ENCODE results near the gene MACROD2. TPM values are rescaled to one million over a fixed set of nuclear protein-coding genes. Genes with fewer than 3 reads are reported as not detected.

The MACROD2 gene
- total RNA-seq, 1 donor from 2014 or later, result 2.4 TPM

DNA sequence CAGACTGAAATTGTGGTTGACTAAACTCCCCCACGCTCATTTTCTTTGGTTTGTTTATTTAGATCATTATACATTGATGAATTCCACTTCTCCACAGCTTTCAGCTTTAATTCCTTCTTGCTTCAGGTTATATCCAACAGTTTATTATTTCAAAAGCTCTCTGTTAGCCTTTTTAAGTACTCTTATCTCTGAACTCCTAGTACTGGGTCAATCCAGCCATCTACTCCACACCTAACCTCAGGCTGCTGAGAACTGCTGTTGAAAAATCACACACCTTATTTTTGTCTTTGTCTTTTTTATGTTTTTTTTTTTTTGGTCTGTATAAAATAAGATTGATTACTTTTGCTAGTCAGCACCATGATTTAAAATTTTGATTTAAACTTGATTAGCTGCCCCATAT, 309.2 kb downstream of the MACROD2 start:
- Histone ChIP-seq H3K79me2 (ENCODE audit: insufficient read depth, low read length) (no peaks in the 10 kb centered on the region), H3K4me1 (ENCODE audit: insufficient read depth, low read length) (no peaks in the 10 kb centered on the region), H3K9ac (ENCODE audit: low read length) (no peak overlapping the region), H4K20me1 (ENCODE audit: insufficient read depth, low read length) (no peaks in the 10 kb centered on the region), H3K27me3 (ENCODE audit: insufficient read depth, low read length) (no peaks in the 10 kb centered on the region), H3K9me3 (ENCODE audit: insufficient read depth, low read depth, low read length) (no peaks in the 10 kb centered on the region), H3K36me3 (ENCODE audit: insufficient read depth, low read length) (no peaks in the 10 kb centered on the region), H2AFZ (ENCODE audit: low read depth, low read length) (no peak overlapping the region), H3K4me3 (ENCODE audit: insufficient read depth, low read depth, low read length) (no peak overlapping the region), H3K4me2 (ENCODE audit: low read length) (no peak overlapping the region), H3K27ac (ENCODE audit: low read depth, low read length) (no peak overlapping the region)
- no peaks in the 10 kb centered on the region for H3K9me3 Mint-ChIP-seq (ENCODE audit: unreplicated experiment)
- no peaks in the 10 kb centered on the region for H3K36me3 Mint-ChIP-seq (ENCODE audit: low read depth, unreplicated experiment)
- no peaks in the 10 kb centered on the region for H3K27me3 Mint-ChIP-seq (ENCODE audit: low read depth, unreplicated experiment)
- H3K4me3 Mint-ChIP-seq (ENCODE audit: unreplicated experiment), result no peak overlapping the region
- no peaks in the 10 kb centered on the region for H3K4me1 Mint-ChIP-seq (ENCODE audit: low read depth, unreplicated experiment)
- no peak overlapping the region for H3K27ac Mint-ChIP-seq (ENCODE audit: unreplicated experiment)
- DNase-seq (ENCODE audit: low read depth), result no peak
- no peak for TF ChIP-seq EZH2 (IDR thresholded peaks at IDR 0.05; ENCODE audit: insufficient read depth, low read length)
- TF ChIP-seq CTCF (IDR thresholded peaks at IDR 0.05; ENCODE audit: insufficient read depth, low read depth, low read length), result no peak
- no peak for FAIRE-seq

- no peak for FAIRE-seq
- no peaks in the 10 kb centered on the region for H3K4me1 ChIP-seq (ENCODE audit: insufficient read depth, low read length)
- H4K20me1 ChIP-seq (ENCODE audit: insufficient read depth, low read length), result no peaks in the 10 kb centered on the region
- Mint-ChIP-seq H3K27me3 (ENCODE audit: low read depth, unreplicated experiment) (no peaks in the 10 kb centered on the region), H3K9me3 (ENCODE audit: unreplicated experiment) (no peaks in the 10 kb centered on the region), H3K36me3 (ENCODE audit: low read depth, unreplicated experiment) (no peaks in the 10 kb centered on the region), H3K27ac (ENCODE audit: unreplicated experiment) (no peak overlapping the region), H3K4me1 (ENCODE audit: low read depth, unreplicated experiment) (no peaks in the 10 kb centered on the region), H3K4me3 (ENCODE audit: unreplicated experiment) (no peak overlapping the region)
- no peaks in the 10 kb centered on the region for H3K36me3 ChIP-seq (ENCODE audit: insufficient read depth, low read length)
- H3K9me3 ChIP-seq (ENCODE audit: insufficient read depth, low read depth, low read length), result no peaks in the 10 kb centered on the region
- DNase-seq (ENCODE audit: low read depth), result no peak
- H3K4me2 ChIP-seq (ENCODE audit: low read length), result no peak overlapping the region
- no peak overlapping the region for H2AFZ ChIP-seq (ENCODE audit: low read depth, low read length)
- no peak overlapping the region for H3K27ac ChIP-seq (ENCODE audit: low read depth, low read length)
- H3K9ac ChIP-seq (ENCODE audit: low read length), result no peak overlapping the region
- H3K79me2 ChIP-seq (ENCODE audit: insufficient read depth, low read length), result no peaks in the 10 kb centered on the region
- TF ChIP-seq EZH2 (IDR thresholded peaks at IDR 0.05; ENCODE audit: insufficient read depth, low read length) (no peak), CTCF (IDR thresholded peaks at IDR 0.05; ENCODE audit: insufficient read depth, low read depth, low read length) (no peak)
- no peaks in the 10 kb centered on the region for H3K27me3 ChIP-seq (ENCODE audit: insufficient read depth, low read length)
- no peak overlapping the region for H3K4me3 ChIP-seq (ENCODE audit: insufficient read depth, low read depth, low read length)
Measured at GRCh38 chr20:14307956-14308355, 312.6 kb downstream of the MACROD2 start.

- DNase-seq (ENCODE audit: low read depth) (no peak), FAIRE-seq (no peak)
- H3K9me3 ChIP-seq (ENCODE audit: insufficient read depth, low read depth, low read length), result no peaks in the 10 kb centered on the region
- no peaks in the 10 kb centered on the region for H3K79me2 ChIP-seq (ENCODE audit: insufficient read depth, low read length)
- H3K27me3 ChIP-seq (ENCODE audit: insufficient read depth, low read length), result no peaks in the 10 kb centered on the region
- no peak overlapping the region for H3K4me2 ChIP-seq (ENCODE audit: low read length)
- H3K27ac ChIP-seq (ENCODE audit: low read depth, low read length), result no peak overlapping the region
- H3K4me3 ChIP-seq (ENCODE audit: insufficient read depth, low read depth, low read length), result no peak overlapping the region
- Mint-ChIP-seq H3K4me1 (ENCODE audit: low read depth, unreplicated experiment) (no peaks in the 10 kb centered on the region), H3K36me3 (ENCODE audit: low read depth, unreplicated experiment) (no peaks in the 10 kb centered on the region), H3K4me3 (ENCODE audit: unreplicated experiment) (no peak overlapping the region), H3K27me3 (ENCODE audit: low read depth, unreplicated experiment) (no peaks in the 10 kb centered on the region), H3K27ac (ENCODE audit: unreplicated experiment) (no peak overlapping the region), H3K9me3 (ENCODE audit: unreplicated experiment) (no peaks in the 10 kb centered on the region)
- H4K20me1 ChIP-seq (ENCODE audit: insufficient read depth, low read length), result no peaks in the 10 kb centered on the region
- H2AFZ ChIP-seq (ENCODE audit: low read depth, low read length), result no peak overlapping the region
- no peaks in the 10 kb centered on the region for H3K4me1 ChIP-seq (ENCODE audit: insufficient read depth, low read length)
- H3K36me3 ChIP-seq (ENCODE audit: insufficient read depth, low read length), result no peaks in the 10 kb centered on the region
- TF ChIP-seq EZH2 (IDR thresholded peaks at IDR 0.05; ENCODE audit: insufficient read depth, low read length) (no peak), CTCF (IDR thresholded peaks at IDR 0.05; ENCODE audit: insufficient read depth, low read depth, low read length) (no peak)
- H3K9ac ChIP-seq (ENCODE audit: low read length), result no peak overlapping the region
Measured at GRCh38 chr20:14310977-14311627, 315.8 kb downstream of the MACROD2 start.
